Measurements from ENCODE around the gene BSCL2.
"Not testable (repeated sequence)": the region's sequence is repeated elsewhere in the genome, so short reads cannot be mapped to it uniquely, and the experiment has no call there.

BSCL2 gene

GRCh38 chr11:62716816-62717215, 9.6 kb upstream of the BSCL2 start:
- no peak for DNase-seq

- DNase-seq = no peak
Measured at GRCh38 chr11:62716206-62716605, 9.0 kb upstream of the BSCL2 start.

- no peak for DNase-seq
Measured at GRCh38 chr11:62715150-62716130, 8.2 kb upstream of the BSCL2 start.

GRCh38 chr11:62713343-62713742, 6.1 kb upstream of the BSCL2 start:
- DNase-seq = peak; percentile 58

- no peak for DNase-seq
Measured at GRCh38 chr11:62712861-62713260, 5.6 kb upstream of the BSCL2 start.

- no peak for DNase-seq
Measured at GRCh38 chr11:62712276-62712812, 5.1 kb upstream of the BSCL2 start.

GRCh38 chr11:62710001-62710345, 2.7 kb upstream of the BSCL2 start:
- DNase-seq = peak; percentile 56

- DNase-seq = peak; percentile 97
Measured at GRCh38 chr11:62709247-62710000, 2.2 kb upstream of the BSCL2 start.

GRCh38 chr11:62708793-62709192, 1.6 kb upstream of the BSCL2 start:
- DNase-seq = peak; percentile 62

GRCh38 chr11:62708392-62708791, 1.2 kb upstream of the BSCL2 start:
- DNase-seq = no peak

- DNase-seq = no peak
Measured at GRCh38 chr11:62706850-62707247, 375 bp downstream of the BSCL2 start.

GRCh38 chr11:62705880-62706849, 1.1 kb downstream of the BSCL2 start:
- peak; percentile 98 for DNase-seq

GRCh38 chr11:62705413-62705812, 1.8 kb downstream of the BSCL2 start:
- no peak for DNase-seq

GRCh38 chr11:62703921-62704320, 3.3 kb downstream of the BSCL2 start:
- not testable (repeated sequence) for DNase-seq

- no peak for DNase-seq
Measured at GRCh38 chr11:62702246-62702645, 5.0 kb downstream of the BSCL2 start.

GRCh38 chr11:62694455-62695167, 12.6 kb downstream of the BSCL2 start:
- DNase-seq = peak; percentile 84

GRCh38 chr11:62693624-62694023, 13.6 kb downstream of the BSCL2 start:
- DNase-seq = not testable (repeated sequence)

- no peak for DNase-seq
Measured at GRCh38 chr11:62689421-62690183, 17.6 kb downstream of the BSCL2 start, which contains the start of gene LRRN4CL. Gene LRRN4CL (minus strand): TSS chr11:62689530. CDS start chr11:62688508, 1,022 bp downstream.

GRCh38 chr11:62688491-62688890, 18.7 kb downstream of the BSCL2 start:
- no peak for DNase-seq

- DNase-seq = no peak
Measured at GRCh38 chr11:62687508-62688396, 19.5 kb downstream of the BSCL2 start.

Data from islet precursor cell (in vitro differentiated cells).